Small intestine (tissue), 16 donors: ENCODE results near the gene CFAP300. TPM values are rescaled to one million over a fixed set of nuclear protein-coding genes. Genes with fewer than 3 reads are reported as not detected.
A peak's percentile ranks its signal among the peaks of the same experiment; 100 is the strongest.

Experiments used
- DNase-seq, 2 donors: peaks; one replicate each; pipeline versions ENCODE4 v3.0.0 to v3.0.0-alpha.2; 2013
- FAIRE-seq: peaks from 2 replicates; lab custom pipeline; 2012; peaks lifted over from hg19 to GRCh38; lab: Jason Lieb, UNC
- H3K27ac ChIP-seq, 3 donors: one replicate each; pipeline ENCODE4 v1.5.1; 2013; ENCODE audit warnings: low read length in 2 of 3, mild to moderate bottlenecking in 2 of 3, control low read depth in 1 of 3, inconsistent platforms in 1 of 3, low read depth in 1 of 3, moderate library complexity in 1 of 3
- H3K27me3 ChIP-seq, 3 donors: one replicate each; pipeline ENCODE4 v1.6.1; 2013; ENCODE audit warnings: low read length in 3 of 3, inconsistent platforms in 1 of 3; ENCODE audit not compliant: control insufficient read depth in 3 of 3, insufficient read depth in 3 of 3
- H3K36me3 ChIP-seq, 3 donors: one replicate each; pipeline ENCODE4 v1.6.1; 2013; ENCODE audit warnings: low read length in 3 of 3, inconsistent platforms in 1 of 3, low read depth in 1 of 3, mild to moderate bottlenecking in 1 of 3, moderate library complexity in 1 of 3; ENCODE audit not compliant: control insufficient read depth in 3 of 3, insufficient read depth in 2 of 3
- H3K4me1 ChIP-seq, 3 donors: one replicate each; pipeline ENCODE4 v1.6.1; 2013; ENCODE audit warnings: low read length in 2 of 3, inconsistent platforms in 1 of 3, low read depth in 1 of 3, mild to moderate bottlenecking in 1 of 3, moderate library complexity in 1 of 3; ENCODE audit not compliant: control insufficient read depth in 3 of 3, insufficient read depth in 2 of 3
- H3K4me3 ChIP-seq, 3 donors: one replicate each; pipeline ENCODE4 v1.5.1; 2013; ENCODE audit warnings: low read length in 3 of 3, control low read depth in 1 of 3, inconsistent platforms in 1 of 3, low read depth in 1 of 3, mild to moderate bottlenecking in 1 of 3, moderate library complexity in 1 of 3
- H3K9me3 ChIP-seq, 2 donors: one replicate each; pipeline ENCODE4 v1.6.1; 2013; ENCODE audit warnings: low read depth in 1 of 2, low read length in 1 of 2; ENCODE audit not compliant: control insufficient read depth in 2 of 2, insufficient read depth in 1 of 2
- WGBS, 3 donors: extraction: QIAGEN DNeasy Blood & Tissue Kit; methylation state at CpG; one replicate each; pipeline ENCODE4 v1.1.7; 2013; 5-methylcytosine and 5-hydroxymethylcytosine counted together
- long read RNA-seq, 10 donors: transcript quantifications; one replicate each; lab custom pipeline, GENCODE V29; 2026
- polyA plus RNA-seq, 4 donors: library from polyadenylated mRNA; stranded (reverse) in 3 of 4; unstranded in 1 of 4; fragments of 200-250 nt in 3 of 4; fragments of 120-200 nt in 1 of 4; gene quantifications; one replicate each; pipeline versions ENCODE4 v1.2.1 to v1.2.3, GENCODE V29; 2013
- donor health status: healthy with polysubstance abuse.
- donor health status: control.
- donor health status: control.
- donor health status: Bipolar disorder and iron deficiency.
- donor health status: healthy.

Gene CFAP300
- 1 to 10 TPM in 2 of 4 donors, under 1 TPM in 1, not detected in 1; 0.63 to 2.5 (median 1.3) TPM for polyA plus RNA-seq
- long read RNA-seq, donor 1, partial matches to known transcripts: 0 of 1 reads
- long read RNA-seq, donor 1, other reads (novel, unspliced or antisense): 0 of 1 reads
- long read RNA-seq, donor 2: 0 reads
- long read RNA-seq, donor 3: 0 reads
- long read RNA-seq, donor 4: 0 reads
- long read RNA-seq, donor 5: 0 reads
- long read RNA-seq, donor 6, partial matches to known transcripts: 0 of 1 reads
- long read RNA-seq, donor 6, other reads (novel, unspliced or antisense): 0 of 1 reads
- long read RNA-seq, donor 7: 0 reads
- long read RNA-seq, donor 8: 0 reads
- long read RNA-seq, donor 9: 0 reads
- long read RNA-seq, donor 10: 0 reads

GRCh38 chr11:102047305-102047924, at the start of gene CFAP300:
Gene CFAP300 (plus strand): TSS chr11:102047437. CDS start chr11:102047471, 34 bp downstream.
- Histone ChIP-seq H3K4me1 (no peaks in the 10 kb centered on the region), H3K36me3 (no peaks in the 10 kb centered on the region), H3K27ac (peak within 1 kb of the TSS in 1 of 3 donors; percentile 9), H3K27me3 (peaks cover 0 to 9% (median 5%) of the 10 kb centered on the region in 3 donors), H3K4me3 (peak within 1 kb of the TSS in 2 of 3 donors; percentile 15 to 60), H3K9me3 (no peaks in the 10 kb centered on the region)
- FAIRE-seq (no peak), DNase-seq (peak; percentile 63 to 73)
- WGBS, 3 donors: 1 to 3% (median 3%) methylated on average over 44 to 45 of the region's 45 CpGs

- H3K36me3 ChIP-seq: no peaks in the 10 kb centered on the region
- FAIRE-seq: no peak
Observed at GRCh38 chr11:102001657-102002338, 45.4 kb upstream of the CFAP300 start.

GRCh38 chr11:102004220-102004619, 43.0 kb upstream of the CFAP300 start:
- no peak for FAIRE-seq
- Histone ChIP-seq H3K27ac (no peak overlapping the region), H3K4me3 (no peak overlapping the region), H3K4me1 (peaks cover 0 to 3% (median 0%) of the 10 kb centered on the region in 3 donors), H3K9me3 (no peaks in the 10 kb centered on the region), H3K27me3 (no peaks in the 10 kb centered on the region), H3K36me3 (no peaks in the 10 kb centered on the region)
- DNase-seq: no peak

More at GRCh38 chr11:102001657-102002338, 45.4 kb upstream of the CFAP300 start:
- Histone ChIP-seq H3K9me3 (no peaks in the 10 kb centered on the region), H3K27ac (no peak overlapping the region), H3K27me3 (no peaks in the 10 kb centered on the region), H3K4me1 (no peaks in the 10 kb centered on the region), H3K4me3 (no peak overlapping the region)
- no peak for DNase-seq
- 88 to 94% (median 92%) methylated on average over 3 of the region's 3 CpGs for WGBS, 3 donors

GRCh38 chr11:102005306-102005705, 41.9 kb upstream of the CFAP300 start:
- no peak overlapping the region for H3K4me3 ChIP-seq
- H3K27me3 ChIP-seq: no peaks in the 10 kb centered on the region
- H3K9me3 ChIP-seq: no peaks in the 10 kb centered on the region
- no peaks in the 10 kb centered on the region for H3K36me3 ChIP-seq
- 81 to 93% (median 84%) methylated on average over 4 of the region's 4 CpGs for WGBS, 3 donors
- H3K27ac ChIP-seq: no peak overlapping the region
- H3K4me1 ChIP-seq: peaks cover 0 to 3% (median 0%) of the 10 kb centered on the region in 3 donors
- no peak for FAIRE-seq
- no peak for DNase-seq

GRCh38 chr11:102006835-102007566, 40.2 kb upstream of the CFAP300 start:
- no peak for DNase-seq
- 82 to 86% (median 83%) methylated on average over 7 of the region's 7 CpGs for WGBS, 3 donors

GRCh38 chr11:102007567-102008437, 39.4 kb upstream of the CFAP300 start:
- 12 to 20% (median 19%) methylated on average over 4 of the region's 4 CpGs for WGBS, 3 donors
- DNase-seq (peak; percentile 74 to 81), FAIRE-seq (peak; percentile 95)
- peak overlapping the region in 1 of 3 donors; percentile 69 for H3K27ac ChIP-seq
- H3K27me3 ChIP-seq: no peaks in the 10 kb centered on the region
- H3K36me3 ChIP-seq: no peaks in the 10 kb centered on the region
- H3K4me1 ChIP-seq: peaks cover 0 to 12% (median 0%) of the 10 kb centered on the region in 3 donors
- no peak overlapping the region for H3K4me3 ChIP-seq
- H3K9me3 ChIP-seq: no peaks in the 10 kb centered on the region

More at GRCh38 chr11:102006835-102007566, 40.2 kb upstream of the CFAP300 start:
- Histone ChIP-seq H3K36me3 (no peaks in the 10 kb centered on the region), H3K27me3 (no peaks in the 10 kb centered on the region), H3K27ac (peak overlapping the region in 1 of 3 donors; percentile 69), H3K9me3 (no peaks in the 10 kb centered on the region), H3K4me3 (no peak overlapping the region), H3K4me1 (peaks cover 0 to 12% (median 0%) of the 10 kb centered on the region in 3 donors)
- no peak for FAIRE-seq

- peak; percentile 86 for DNase-seq
- Histone ChIP-seq H3K4me3 (no peak overlapping the region), H3K27me3 (no peaks in the 10 kb centered on the region), H3K36me3 (no peaks in the 10 kb centered on the region), H3K27ac (peak overlapping the region in 1 of 3 donors; percentile 45), H3K9me3 (no peaks in the 10 kb centered on the region), H3K4me1 (peaks cover 0 to 12% (median 0%) of the 10 kb centered on the region in 3 donors)
- FAIRE-seq: no peak
- 11 to 19% (median 14%) methylated on average over 12 of the region's 12 CpGs for WGBS, 3 donors
Observed at GRCh38 chr11:102010776-102011494, 36.3 kb upstream of the CFAP300 start.
